Muscle of leg (tissue), 16 donors: ENCODE results near the gene SPTLC2. TPM values are rescaled to one million over a fixed set of nuclear protein-coding genes. Genes with fewer than 3 reads are reported as not detected.
"Not testable (repeated sequence)": the region's sequence is repeated elsewhere in the genome, so short reads cannot be mapped to it uniquely, and the experiment has no call there.

ENCODE experiments used
- DNase-seq: peaks from one replicate; pipeline ENCODE4 v3.0.0; 2013
- H3K27ac ChIP-seq: one replicate; pipeline ENCODE4 v1.5.1; 2013; ENCODE audit warnings: mild to moderate bottlenecking, low read length, control low read depth
- H3K27me3 ChIP-seq: one replicate; pipeline ENCODE4 v1.6.1; 2013; ENCODE audit warnings: low read length; ENCODE audit not compliant: control insufficient read depth, insufficient read depth
- H3K36me3 ChIP-seq: one replicate; pipeline ENCODE4 v1.6.1; 2013; ENCODE audit warnings: low read length; ENCODE audit not compliant: control insufficient read depth, insufficient read depth
- H3K4me1 ChIP-seq: one replicate; pipeline ENCODE4 v1.6.1; 2013; ENCODE audit warnings: low read length; ENCODE audit not compliant: control insufficient read depth, insufficient read depth
- H3K4me3 ChIP-seq: one replicate; pipeline ENCODE4 v1.5.1; 2013; ENCODE audit warnings: low read length, control low read depth
- H3K9me3 ChIP-seq: replicated peaks from 2 replicates; pipeline ENCODE4 v1.6.1; 2013; ENCODE audit warnings: low read depth, low read length; ENCODE audit not compliant: control insufficient read depth
- WGBS: methylation state at CpG from one replicate; pipeline ENCODE4 v1.1.5; 2013; ENCODE audit warnings: missing lambda C conversion rate; ENCODE audit not compliant: insufficient coverage; 5-methylcytosine and 5-hydroxymethylcytosine counted together
- long read RNA-seq, 11 donors: transcript quantifications; one replicate each; lab custom pipeline, GENCODE V29; 2026
- polyA plus RNA-seq, 8 donors: library from polyadenylated mRNA; unstranded; fragments of 120-200 nt; gene quantifications; one replicate each; pipeline versions ENCODE4 v1.2.1 to v1.2.3, GENCODE V29; 2013; ENCODE audit warnings: inconsistent platforms in 1 of 8, low replicate concordance in 1 of 8; ENCODE audit not compliant: insufficient read length in 8 of 8, insufficient read depth in 1 of 8
- total RNA-seq: library from RNA; stranded (reverse); fragments of 120-200 nt; gene quantifications from one replicate; pipeline ENCODE4 v1.2.4, GENCODE V29; 2013

The SPTLC2 gene, protein sequence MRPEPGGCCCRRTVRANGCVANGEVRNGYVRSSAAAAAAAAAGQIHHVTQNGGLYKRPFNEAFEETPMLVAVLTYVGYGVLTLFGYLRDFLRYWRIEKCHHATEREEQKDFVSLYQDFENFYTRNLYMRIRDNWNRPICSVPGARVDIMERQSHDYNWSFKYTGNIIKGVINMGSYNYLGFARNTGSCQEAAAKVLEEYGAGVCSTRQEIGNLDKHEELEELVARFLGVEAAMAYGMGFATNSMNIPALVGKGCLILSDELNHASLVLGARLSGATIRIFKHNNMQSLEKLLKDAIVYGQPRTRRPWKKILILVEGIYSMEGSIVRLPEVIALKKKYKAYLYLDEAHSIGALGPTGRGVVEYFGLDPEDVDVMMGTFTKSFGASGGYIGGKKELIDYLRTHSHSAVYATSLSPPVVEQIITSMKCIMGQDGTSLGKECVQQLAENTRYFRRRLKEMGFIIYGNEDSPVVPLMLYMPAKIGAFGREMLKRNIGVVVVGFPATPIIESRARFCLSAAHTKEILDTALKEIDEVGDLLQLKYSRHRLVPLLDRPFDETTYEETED
- total RNA-seq (21.1 TPM), polyA plus RNA-seq (10 to 100 TPM; 10.6 to 21.6 (median 17.3) TPM)
- long read RNA-seq, donor 1, full-length matches to known transcripts = 1 of 1 reads
- long read RNA-seq, donor 1, partial matches to known transcripts = 0 of 1 reads
- long read RNA-seq, donor 1, other reads (novel, unspliced or antisense) = 0 of 1 reads
- long read RNA-seq, donor 2 = 0 reads
- long read RNA-seq, donor 3, full-length matches to known transcripts = 3 of 3 reads
- long read RNA-seq, donor 3, partial matches to known transcripts = 0 of 3 reads
- long read RNA-seq, donor 3, other reads (novel, unspliced or antisense) = 0 of 3 reads
- long read RNA-seq, donor 4, full-length matches to known transcripts = 3 of 3 reads
- long read RNA-seq, donor 4, partial matches to known transcripts = 0 of 3 reads
- long read RNA-seq, donor 4, other reads (novel, unspliced or antisense) = 0 of 3 reads
- long read RNA-seq, donor 5, full-length matches to known transcripts = 9 of 9 reads
- long read RNA-seq, donor 5, partial matches to known transcripts = 0 of 9 reads
- long read RNA-seq, donor 5, other reads (novel, unspliced or antisense) = 0 of 9 reads
- long read RNA-seq, donor 6, full-length matches to known transcripts = 3 of 3 reads
- long read RNA-seq, donor 6, partial matches to known transcripts = 0 of 3 reads
- long read RNA-seq, donor 6, other reads (novel, unspliced or antisense) = 0 of 3 reads
- long read RNA-seq, donor 7, full-length matches to known transcripts = 5 of 5 reads
- long read RNA-seq, donor 7, partial matches to known transcripts = 0 of 5 reads
- long read RNA-seq, donor 7, other reads (novel, unspliced or antisense) = 0 of 5 reads
- long read RNA-seq, donor 8, full-length matches to known transcripts = 3 of 3 reads
- long read RNA-seq, donor 8, partial matches to known transcripts = 0 of 3 reads
- long read RNA-seq, donor 8, other reads (novel, unspliced or antisense) = 0 of 3 reads
- long read RNA-seq, donor 9, full-length matches to known transcripts = 5 of 5 reads
- long read RNA-seq, donor 9, partial matches to known transcripts = 0 of 5 reads
- long read RNA-seq, donor 9, other reads (novel, unspliced or antisense) = 0 of 5 reads
- long read RNA-seq, donor 10, full-length matches to known transcripts = 3 of 3 reads
- long read RNA-seq, donor 10, partial matches to known transcripts = 0 of 3 reads
- long read RNA-seq, donor 10, other reads (novel, unspliced or antisense) = 0 of 3 reads
- long read RNA-seq, donor 11, full-length matches to known transcripts = 2 of 2 reads
- long read RNA-seq, donor 11, partial matches to known transcripts = 0 of 2 reads
- long read RNA-seq, donor 11, other reads (novel, unspliced or antisense) = 0 of 2 reads

- Histone ChIP-seq H3K9me3 (no peaks in the 10 kb centered on the region), H3K4me3 (peak within 1 kb of the TSS; percentile 86), H3K36me3 (no peaks in the 10 kb centered on the region), H3K27ac (peak within 1 kb of the TSS; percentile 65), H3K27me3 (peaks cover 2% of the 10 kb centered on the region), H3K4me1 (peaks cover 6% of the 10 kb centered on the region)
- under 1% methylated on average over 46 of the region's 58 CpGs for WGBS
- DNase-seq = peak; percentile 100
Observed at GRCh38 chr14:77616454-77617229, at the start of gene SPTLC2. Gene SPTLC2 (minus strand): TSS chr14:77616637. CDS start chr14:77616579, 58 bp downstream.

DNA sequence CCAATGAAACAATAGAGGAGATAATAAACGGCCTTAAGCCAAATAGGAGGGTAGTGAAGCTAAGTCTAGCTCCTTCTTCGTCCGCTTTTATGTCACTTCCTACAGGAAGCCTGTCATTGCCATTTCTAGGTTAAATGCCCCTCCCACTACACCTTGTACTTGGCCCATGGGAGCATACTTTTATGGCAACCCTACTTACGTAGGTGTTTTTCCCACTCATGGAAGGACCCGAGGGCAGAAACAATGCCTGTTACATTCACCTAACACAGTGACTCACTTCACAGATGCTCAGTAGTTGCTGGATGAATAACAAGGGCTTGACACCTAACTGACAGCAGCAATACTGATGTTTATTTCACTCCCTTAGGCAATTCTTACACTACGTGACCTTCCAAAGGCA, 46.9 kb upstream of the SPTLC2 start:
- no peak overlapping the region for H3K4me3 ChIP-seq
- H3K27me3 ChIP-seq = peaks cover 3% of the 10 kb centered on the region
- 45% methylated on average over 2 of the region's 6 CpGs for WGBS
- no peak overlapping the region for H3K27ac ChIP-seq
- no peaks in the 10 kb centered on the region for H3K4me1 ChIP-seq
- no peaks in the 10 kb centered on the region for H3K36me3 ChIP-seq
- no peak for DNase-seq
- H3K9me3 ChIP-seq = no peaks in the 10 kb centered on the region

DNA sequence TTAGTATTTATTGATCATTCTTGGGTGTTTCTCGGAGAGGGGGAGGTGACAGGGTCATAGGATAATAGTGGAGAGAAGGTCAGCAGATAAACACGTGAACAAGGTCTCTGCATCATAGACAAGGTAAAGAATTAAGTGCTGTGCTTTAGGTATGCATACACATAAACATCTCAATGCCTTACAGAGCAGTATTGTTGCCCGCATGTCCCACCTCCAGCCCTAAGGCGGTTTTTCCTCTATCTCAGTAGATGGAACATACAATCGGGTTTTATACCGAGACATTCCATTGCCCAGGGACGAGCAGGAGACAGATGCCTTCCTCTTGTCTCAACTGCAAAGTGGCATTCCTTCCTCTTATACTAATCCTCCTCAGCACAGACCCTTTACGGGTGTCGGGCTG, 45.1 kb upstream of the SPTLC2 start:
- H3K36me3 ChIP-seq, H3K27me3 ChIP-seq, DNase-seq, H3K9me3 ChIP-seq, H3K4me1 ChIP-seq, H3K27ac ChIP-seq, H3K4me3 ChIP-seq: not testable (repeated sequence)
- 70% methylated on average over 5 of the region's 9 CpGs for WGBS

DNA sequence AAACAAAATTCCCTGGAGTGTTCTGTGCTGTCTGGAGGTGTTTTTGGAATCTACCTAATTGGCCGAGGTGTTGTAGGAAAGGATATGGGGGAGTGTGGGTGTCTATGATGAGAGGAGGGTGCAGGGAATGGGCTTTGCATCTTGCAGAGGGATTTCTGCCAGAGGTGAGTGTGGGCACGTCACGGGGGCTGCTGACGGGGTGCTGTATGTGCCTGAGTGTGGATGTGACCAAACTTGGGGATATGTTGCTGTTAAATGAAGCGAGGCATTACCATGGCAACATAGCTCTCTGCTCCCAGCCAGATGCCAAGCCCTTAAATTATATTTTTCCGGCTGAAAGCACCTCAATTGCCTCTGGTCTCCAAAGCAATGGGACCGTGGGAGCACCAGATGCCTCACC, 44.3 kb upstream of the SPTLC2 start:
- Histone ChIP-seq H3K27ac (no peak overlapping the region), H3K27me3 (peaks cover 3% of the 10 kb centered on the region), H3K36me3 (no peaks in the 10 kb centered on the region), H3K4me3 (no peak overlapping the region), H3K4me1 (no peaks in the 10 kb centered on the region), H3K9me3 (no peaks in the 10 kb centered on the region)
- DNase-seq = no peak
- WGBS = 41% methylated on average over 4 of the region's 7 CpGs

GRCh38 chr14:77659831-77660230, 43.4 kb upstream of the SPTLC2 start:
- H3K27ac ChIP-seq = no peak overlapping the region
- H3K9me3 ChIP-seq = no peaks in the 10 kb centered on the region
- no CpG with 5 or more reads among the region's 2 CpGs for WGBS
- no peak overlapping the region for H3K4me3 ChIP-seq
- peak; percentile 23 for DNase-seq
- H3K27me3 ChIP-seq = peaks cover 3% of the 10 kb centered on the region
- H3K36me3 ChIP-seq = no peaks in the 10 kb centered on the region
- no peaks in the 10 kb centered on the region for H3K4me1 ChIP-seq

DNA sequence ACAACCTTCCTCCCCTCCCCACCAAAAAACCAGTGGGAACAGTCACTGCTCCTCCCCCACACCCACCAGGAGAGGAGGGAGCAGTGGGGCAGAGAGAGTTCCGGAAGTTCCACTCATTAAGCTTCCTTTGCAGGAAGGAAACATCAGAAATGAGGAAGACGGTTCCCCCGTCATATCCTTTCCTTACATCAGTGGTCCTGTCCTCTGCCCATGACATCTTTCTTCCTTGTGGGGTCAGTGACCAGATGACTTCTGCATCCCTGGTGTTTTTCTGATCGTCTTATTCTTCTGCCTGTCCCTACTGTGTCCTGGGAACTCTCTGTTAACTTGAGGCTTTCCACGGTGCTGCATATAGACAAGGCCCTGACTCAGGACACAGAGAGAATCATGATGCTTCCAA, 40.8 kb upstream of the SPTLC2 start:
- Histone ChIP-seq H3K4me1 (peaks cover 4% of the 10 kb centered on the region), H3K36me3 (no peaks in the 10 kb centered on the region), H3K9me3 (no peaks in the 10 kb centered on the region), H3K4me3 (no peak overlapping the region), H3K27me3 (peaks cover 3% of the 10 kb centered on the region), H3K27ac (no peak overlapping the region)
- WGBS = 60% methylated on average over 3 of the region's 5 CpGs
- DNase-seq = peak; percentile 41

GRCh38 chr14:77654001-77654441, 37.6 kb upstream of the SPTLC2 start:
- no peak overlapping the region for H3K27ac ChIP-seq

DNA sequence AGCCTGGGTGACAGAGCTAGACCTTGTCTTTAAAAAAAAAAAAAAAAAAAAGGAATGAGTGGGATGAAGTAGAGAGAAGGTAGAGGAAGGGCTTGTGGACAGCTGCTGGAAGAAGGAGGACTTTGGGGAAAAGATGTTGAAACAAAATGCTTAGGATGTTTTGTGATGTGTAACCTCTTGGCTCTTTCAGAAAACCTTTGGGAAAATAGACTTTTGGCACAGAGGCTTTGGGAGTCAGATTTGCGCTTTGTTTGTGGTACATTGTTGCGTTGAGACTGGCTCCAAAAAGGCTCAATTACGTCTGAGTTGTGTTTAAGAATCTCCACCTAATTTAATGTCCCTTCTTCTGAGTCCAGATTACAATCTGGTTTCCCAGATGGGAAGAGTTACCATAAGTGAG, 32.9 kb upstream of the SPTLC2 start:
- DNase-seq = no peak
- no CpG with 5 or more reads among the region's 3 CpGs for WGBS
- Histone ChIP-seq H3K27ac (no peak overlapping the region), H3K27me3 (no peaks in the 10 kb centered on the region), H3K4me3 (no peak overlapping the region), H3K36me3 (no peaks in the 10 kb centered on the region), H3K4me1 (peaks cover 4% of the 10 kb centered on the region), H3K9me3 (no peaks in the 10 kb centered on the region)

More at GRCh38 chr14:77654001-77654441, 37.6 kb upstream of the SPTLC2 start:
- Histone ChIP-seq H3K4me1 (peaks cover 4% of the 10 kb centered on the region), H3K36me3 (no peaks in the 10 kb centered on the region), H3K27me3 (no peaks in the 10 kb centered on the region), H3K4me3 (no peak overlapping the region), H3K9me3 (no peaks in the 10 kb centered on the region)
- 54% methylated on average over 11 of the region's 11 CpGs for WGBS
- DNase-seq = no peak
